DND-41 (cell line): ENCODE measurements around the gene SHLD2.

ENCODE experiments used
- ATAC-seq: fragments of 200-7000 bp; cut with Tn5 transposase; 3 replicates; pipeline ENCODE4 v1.9.1; 2021; ENCODE audit warnings: low read depth; ENCODE audit not compliant: insufficient read depth
- DNase-seq: peaks from one replicate; pipeline ENCODE4 v3.0.0-alpha.2; 2020
- H2AFZ ChIP-seq: 2 replicates; pipeline ENCODE4 v1.6.0; 2012; ENCODE audit warnings: low read depth, low read length
- H3K27ac ChIP-seq: 2 replicates; pipeline ENCODE4 v1.5.1; 2012; ENCODE audit warnings: low read length, inconsistent platforms
- H3K27me3 ChIP-seq: fragments of 200-600 bp; sonication (generic); 2 replicates; pipeline ENCODE4 v1.6.0; 2012; ENCODE audit warnings: low read length, mild to moderate bottlenecking, inconsistent platforms; ENCODE audit not compliant: insufficient read depth, poor library complexity
- H3K36me3 ChIP-seq: 2 replicates; pipeline ENCODE4 v1.5.1; 2012; ENCODE audit warnings: low read length, inconsistent platforms; ENCODE audit not compliant: insufficient read depth
- H3K4me1 ChIP-seq: 2 replicates; pipeline ENCODE4 v1.5.1; 2012; ENCODE audit warnings: mild to moderate bottlenecking, low read length; ENCODE audit not compliant: insufficient read depth
- H3K4me2 ChIP-seq: 2 replicates; pipeline ENCODE4 v1.6.0; 2012; ENCODE audit warnings: mild to moderate bottlenecking, moderate library complexity, low read length, inconsistent platforms; ENCODE audit not compliant: insufficient read depth
- H3K4me3 ChIP-seq, 2 experiments: fragments of 200-600 bp in 1 of 2; shearing (Covaris generic) in 1 of 2; 2 replicates each; pipeline ENCODE4 v1.5.1; 2012 to 2016; ENCODE audit warnings: inconsistent platforms in 2 of 2, low read length in 2 of 2, mild to moderate bottlenecking in 2 of 2, low read depth in 1 of 2, moderate library complexity in 1 of 2
- H3K79me2 ChIP-seq: 2 replicates; pipeline ENCODE4 v1.6.0; 2012; ENCODE audit warnings: low read length, inconsistent platforms; ENCODE audit not compliant: insufficient read depth
- H3K9ac ChIP-seq: 2 replicates; pipeline ENCODE4 v1.6.0; 2012; ENCODE audit warnings: low read depth, mild to moderate bottlenecking, inconsistent platforms, low read length, moderate library complexity
- H3K9me3 ChIP-seq: 2 replicates; pipeline ENCODE4 v1.5.1; 2012; ENCODE audit warnings: low read length, moderate library complexity, mild to moderate bottlenecking, inconsistent platforms; ENCODE audit not compliant: insufficient read depth, severe bottlenecking
- H4K20me1 ChIP-seq: 2 replicates; pipeline ENCODE4 v1.6.0; 2012; ENCODE audit warnings: low read length; ENCODE audit not compliant: insufficient read depth
- EZH2 ChIP-seq: IDR thresholded peaks from 3 replicates; pipeline ENCODE4 v1.6.1; 2012; ENCODE audit warnings: borderline replicate concordance, low read depth, mild to moderate bottlenecking, moderate library complexity, low read length, inconsistent platforms; ENCODE audit not compliant: severe bottlenecking
- TF ChIP-seq, protein P1 (sequence below): IDR thresholded peaks from 2 replicates; pipeline ENCODE4 v1.5.1; 2012; ENCODE audit warnings: borderline replicate concordance, low read length, moderate library complexity, mild to moderate bottlenecking; ENCODE audit not compliant: poor library complexity, severe bottlenecking; ENCODE audit errors: extremely low read depth

Gene SHLD2

DNA sequence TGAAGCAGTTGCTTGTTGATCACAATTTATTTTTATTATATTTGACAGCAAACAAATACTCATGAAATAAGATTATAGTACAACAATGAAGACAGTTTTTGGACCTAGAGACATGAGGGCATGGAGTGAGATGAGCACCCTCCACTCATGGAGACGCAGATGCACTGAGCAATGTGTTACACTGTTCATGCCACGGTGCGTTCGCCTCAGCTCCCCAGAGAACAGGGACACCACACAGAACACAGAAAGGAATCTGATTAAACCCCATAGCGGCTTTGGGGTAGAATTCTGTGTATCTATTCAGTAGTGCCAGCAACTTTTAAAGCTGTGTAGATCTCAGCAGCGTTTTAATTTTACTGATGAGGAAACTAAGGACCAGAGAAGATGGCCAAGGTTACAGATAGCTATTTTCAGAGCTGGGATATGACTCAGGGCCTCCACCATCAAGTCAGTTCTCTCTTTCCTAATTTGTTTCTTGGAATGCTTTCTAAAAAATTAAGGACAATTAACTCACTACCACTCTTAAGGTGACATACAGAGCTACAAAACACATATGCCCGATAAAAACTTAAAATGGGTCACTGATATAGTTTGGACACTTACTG, 41.3 kb upstream of the SHLD2 start:
- Histone ChIP-seq H3K4me2 (no peak overlapping the region), H3K79me2 (no peaks in the 10 kb centered on the region), H3K36me3 (peaks cover 81% of the 10 kb centered on the region), H4K20me1 (no peaks in the 10 kb centered on the region), H3K27me3 (no peaks in the 10 kb centered on the region), H3K9me3 (no peaks in the 10 kb centered on the region), H2AFZ (no peak overlapping the region), H3K4me3 (no peak overlapping the region), H3K27ac (no peak overlapping the region), H3K9ac (no peak overlapping the region), H3K4me1 (no peaks in the 10 kb centered on the region)
- DNase-seq (no peak), ATAC-seq (no peak)
- TF ChIP-seq, protein P1, sequence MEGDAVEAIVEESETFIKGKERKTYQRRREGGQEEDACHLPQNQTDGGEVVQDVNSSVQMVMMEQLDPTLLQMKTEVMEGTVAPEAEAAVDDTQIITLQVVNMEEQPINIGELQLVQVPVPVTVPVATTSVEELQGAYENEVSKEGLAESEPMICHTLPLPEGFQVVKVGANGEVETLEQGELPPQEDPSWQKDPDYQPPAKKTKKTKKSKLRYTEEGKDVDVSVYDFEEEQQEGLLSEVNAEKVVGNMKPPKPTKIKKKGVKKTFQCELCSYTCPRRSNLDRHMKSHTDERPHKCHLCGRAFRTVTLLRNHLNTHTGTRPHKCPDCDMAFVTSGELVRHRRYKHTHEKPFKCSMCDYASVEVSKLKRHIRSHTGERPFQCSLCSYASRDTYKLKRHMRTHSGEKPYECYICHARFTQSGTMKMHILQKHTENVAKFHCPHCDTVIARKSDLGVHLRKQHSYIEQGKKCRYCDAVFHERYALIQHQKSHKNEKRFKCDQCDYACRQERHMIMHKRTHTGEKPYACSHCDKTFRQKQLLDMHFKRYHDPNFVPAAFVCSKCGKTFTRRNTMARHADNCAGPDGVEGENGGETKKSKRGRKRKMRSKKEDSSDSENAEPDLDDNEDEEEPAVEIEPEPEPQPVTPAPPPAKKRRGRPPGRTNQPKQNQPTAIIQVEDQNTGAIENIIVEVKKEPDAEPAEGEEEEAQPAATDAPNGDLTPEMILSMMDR, result no peak
- TF ChIP-seq EZH2, result no peak

DNA sequence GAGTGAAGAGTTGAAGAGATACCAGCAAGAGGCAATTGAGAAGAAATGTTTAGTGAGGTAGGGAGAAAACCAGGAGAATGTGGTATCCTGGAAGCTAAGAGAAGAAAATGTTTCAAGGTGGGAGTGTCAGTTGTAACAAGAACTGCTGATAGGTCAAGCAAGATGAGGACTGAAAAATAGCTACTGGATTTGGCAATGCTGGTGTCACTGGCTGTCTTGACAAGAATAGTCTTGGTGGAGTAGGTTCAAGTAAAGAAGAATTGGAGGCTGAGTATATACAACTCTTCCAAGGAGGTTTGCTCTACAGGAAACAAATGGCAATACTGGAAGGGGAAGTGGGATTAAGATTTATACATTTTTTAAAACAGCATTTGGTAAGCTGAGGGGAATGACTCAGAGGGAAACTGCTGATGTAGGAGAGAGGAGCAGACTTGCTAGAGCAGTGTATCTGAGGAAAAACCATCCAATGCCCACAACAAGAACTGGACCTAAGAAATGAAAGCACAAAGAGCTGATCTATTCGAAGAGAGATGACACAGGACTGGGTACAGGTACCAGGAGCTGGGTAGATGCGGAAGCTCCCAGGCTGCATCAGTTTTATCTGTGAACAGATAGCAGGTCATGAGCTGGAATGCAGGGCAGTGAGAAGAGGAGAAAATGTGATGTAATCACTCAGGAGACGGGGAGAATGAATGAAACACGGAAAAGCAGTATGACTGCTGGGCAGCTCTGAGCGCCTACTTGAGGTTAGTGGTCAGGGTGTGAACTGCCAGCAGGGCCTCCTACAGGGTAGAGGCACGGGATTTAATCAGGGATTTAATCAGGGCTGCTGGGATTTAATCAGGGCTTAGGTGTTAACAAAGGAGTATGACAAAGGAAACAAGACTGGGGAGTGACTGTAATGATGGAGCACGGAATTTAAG, 40.4 kb upstream of the SHLD2 start:
- no peaks in the 10 kb centered on the region for H3K4me1 ChIP-seq
- TF ChIP-seq, protein P1, result no peak
- no peak for TF ChIP-seq EZH2
- H3K9ac ChIP-seq, result no peak overlapping the region
- no peak overlapping the region for H3K4me3 ChIP-seq
- ATAC-seq, result no peak
- no peaks in the 10 kb centered on the region for H4K20me1 ChIP-seq
- H3K27ac ChIP-seq, result no peak overlapping the region
- no peak for DNase-seq
- no peaks in the 10 kb centered on the region for H3K9me3 ChIP-seq
- no peak overlapping the region for H2AFZ ChIP-seq
- no peak overlapping the region for H3K4me2 ChIP-seq
- peaks cover 82% of the 10 kb centered on the region for H3K36me3 ChIP-seq
- H3K79me2 ChIP-seq, result no peaks in the 10 kb centered on the region
- no peaks in the 10 kb centered on the region for H3K27me3 ChIP-seq

DNA sequence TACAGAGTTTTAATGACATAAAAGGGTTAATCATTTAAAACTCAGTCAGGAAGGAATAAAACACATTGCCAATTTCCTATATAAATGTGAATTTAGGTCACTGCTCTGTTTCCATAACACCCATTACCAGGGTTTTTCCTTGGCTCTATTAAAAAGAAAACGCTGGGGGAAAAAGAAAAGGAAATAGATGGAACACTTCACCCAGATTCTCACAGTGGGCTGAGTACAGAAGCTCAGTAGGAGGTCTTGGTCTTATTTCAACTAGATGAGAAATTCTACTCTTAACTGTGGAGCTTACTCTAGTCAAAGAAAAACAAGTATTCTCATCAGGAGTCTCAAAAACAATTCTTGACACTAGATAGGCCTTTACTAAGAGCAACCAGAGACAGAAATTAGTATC, 36.8 kb upstream of the SHLD2 start:
- Histone ChIP-seq H3K27ac (no peak overlapping the region), H3K79me2 (no peaks in the 10 kb centered on the region), H3K4me2 (no peak overlapping the region), H2AFZ (no peak overlapping the region), H3K36me3 (peaks cover 89% of the 10 kb centered on the region), H3K4me1 (no peaks in the 10 kb centered on the region), H3K4me3 (no peak overlapping the region), H3K9me3 (no peaks in the 10 kb centered on the region), H4K20me1 (no peaks in the 10 kb centered on the region), H3K9ac (no peak overlapping the region), H3K27me3 (no peaks in the 10 kb centered on the region)
- no peak for TF ChIP-seq EZH2
- TF ChIP-seq, protein P1, result no peak
- DNase-seq (no peak), ATAC-seq (no peak)
